SK-N-SH (cell line): ENCODE results near the gene APP. TPM values are rescaled to one million over a fixed set of nuclear protein-coding genes. Genes with fewer than 3 reads are reported as not detected.

Experiments
- CTCF ChIA-PET: fragments of 300-600, 350-600 bp; formaldehyde crosslinking; extraction: SDS; loops from one replicate; lab custom pipeline; 2021; lab: Yijun Ruan, JAX
- POLR2A ChIA-PET: fragments of 350-600 bp; sonication (Branson Sonifier 250); formaldehyde crosslinking; extraction: SDS; loops from one replicate; lab custom pipeline; 2020; ENCODE audit warnings: antibody characterized with exemption, inconsistent platforms; lab: Yijun Ruan, JAX
- DNase-seq: peaks from one replicate; pipeline ENCODE4 v3.0.0; 2012
- H2AFZ ChIP-seq: fragments of 200-600 bp; sonication (generic); 2 replicates; pipeline ENCODE4 v1.8.1; 2016; ENCODE audit warnings: antibody characterized with exemption, mild to moderate bottlenecking, low read depth
- H3F3A ChIP-seq: fragments of 200-600 bp; sonication (generic); replicated peaks from 2 replicates; pipeline ENCODE3; 2016; ENCODE audit warnings: antibody characterized with exemption, mild to moderate bottlenecking; ENCODE audit not compliant: insufficient read depth
- H3K27ac ChIP-seq, 2 experiments: fragments of 200-500 bp in 1 of 2; fragments of 200-600 bp in 1 of 2; sonication (Bioruptor generic) in 1 of 2; sonication (generic), shearing (Covaris generic) in 1 of 2; 2 replicates each; pipeline versions ENCODE4 v1.5.1 to v1.6.1; 2014 to 2016; ENCODE audit warnings: low read depth in 2 of 2, inconsistent platforms in 1 of 2, low read length in 1 of 2, mild to moderate bottlenecking in 1 of 2, mixed read lengths in 1 of 2
- H3K27me3 ChIP-seq: fragments of 200-600 bp; sonication (generic), shearing (Covaris generic); 2 replicates; pipeline ENCODE4 v1.6.1; 2016; ENCODE audit warnings: mixed run types; ENCODE audit not compliant: insufficient read depth
- H3K36me3 ChIP-seq, 2 experiments: fragments of 200-500 bp in 1 of 2; fragments of 200-600 bp in 1 of 2; sonication (Bioruptor generic) in 1 of 2; sonication (generic) in 1 of 2; replicated peaks in 1 of 2; 2 replicates each; pipeline versions ENCODE3 to v1.5.1; 2014 to 2016; ENCODE audit warnings: low read length in 1 of 2, mild to moderate bottlenecking in 1 of 2; ENCODE audit not compliant: insufficient read depth in 2 of 2, control insufficient read depth in 1 of 2
- H3K4me1 ChIP-seq, 2 experiments: fragments of 200-500 bp in 1 of 2; fragments of 200-600 bp in 1 of 2; sonication (Bioruptor generic) in 1 of 2; sonication (generic), shearing (Covaris generic) in 1 of 2; 2 replicates each; pipeline versions ENCODE4 v1.5.1 to v1.6.1; 2014 to 2016; ENCODE audit warnings: low read depth in 1 of 2, low read length in 1 of 2, mixed run types in 1 of 2; ENCODE audit not compliant: insufficient read depth in 2 of 2, control insufficient read depth in 1 of 2
- H3K4me2 ChIP-seq: fragments of 200-600 bp; sonication (generic), shearing (Covaris generic); 2 replicates; pipeline ENCODE4 v1.6.1; 2017; ENCODE audit warnings: mixed run types
- H3K4me3 ChIP-seq, 2 experiments: fragments of 200-500 bp in 1 of 2; fragments of 200-600 bp in 1 of 2; sonication (Bioruptor generic) in 1 of 2; sonication (generic), shearing (Covaris generic) in 1 of 2; 2 replicates each; pipeline versions ENCODE4 v1.5.1 to v1.8.1; 2014 to 2016; ENCODE audit warnings: low read depth in 2 of 2, inconsistent platforms in 1 of 2, low read length in 1 of 2, mild to moderate bottlenecking in 1 of 2, mixed read lengths in 1 of 2, moderate library complexity in 1 of 2
- H3K79me2 ChIP-seq: fragments of 200-600 bp; sonication (generic); 2 replicates; pipeline ENCODE4 v1.8.1; 2017; ENCODE audit warnings: mild to moderate bottlenecking; ENCODE audit not compliant: insufficient read depth
- H3K9ac ChIP-seq: fragments of 200-600 bp; sonication (generic); 2 replicates; pipeline ENCODE4 v1.6.1; 2017; ENCODE audit warnings: mixed run types
- H3K9me2 ChIP-seq: fragments of 200-600 bp; sonication (generic); 2 replicates; pipeline ENCODE4 v1.6.1; 2017; ENCODE audit warnings: mixed run types
- H3K9me3 ChIP-seq: fragments of 200-600 bp; sonication (generic); 2 replicates; pipeline ENCODE4 v1.6.1; 2017; ENCODE audit warnings: mixed run types, mild to moderate bottlenecking, moderate library complexity
- H4K20me1 ChIP-seq: fragments of 200-600 bp; sonication (generic); 2 replicates; pipeline ENCODE4 v1.6.1; 2017; ENCODE audit warnings: mild to moderate bottlenecking, mixed run types; ENCODE audit not compliant: insufficient read depth
- ELF1 ChIP-seq: IDR thresholded peaks from 2 replicates; pipeline ENCODE4 v1.4.0; 2012
- GATA2 ChIP-seq: sonication (generic); formaldehyde crosslinking; IDR thresholded peaks from 2 replicates; pipeline ENCODE4 v1.5.0; 2020; ENCODE audit warnings: mild to moderate bottlenecking, missing genetic modification reagents
- MEF2A ChIP-seq: IDR thresholded peaks from 2 replicates; pipeline ENCODE4 v1.4.0; 2012; ENCODE audit warnings: low read depth, borderline replicate concordance
- MXI1 ChIP-seq: IDR thresholded peaks from 2 replicates; pipeline ENCODE4 v1.6.1; 2012; ENCODE audit warnings: mild to moderate bottlenecking, low read depth, low read length, improper control_type of control experiment
- NRF1 ChIP-seq: IDR thresholded peaks from 2 replicates; pipeline ENCODE4 v1.6.1; 2012; ENCODE audit warnings: low read depth, mild to moderate bottlenecking, low read length
- POLR2AphosphoS5 ChIP-seq: IDR thresholded peaks from 2 replicates; pipeline ENCODE4 v1.6.1; 2012; ENCODE audit warnings: low read depth, low read length
- RAD21 ChIP-seq: IDR thresholded peaks from 2 replicates; pipeline ENCODE4 v1.6.1; 2012; ENCODE audit warnings: mild to moderate bottlenecking, low read length
- TAF1 ChIP-seq: IDR thresholded peaks from 2 replicates; pipeline ENCODE4 v1.6.1; 2012; ENCODE audit warnings: low read depth, mild to moderate bottlenecking, low read length, moderate library complexity, borderline replicate concordance
- YY1 ChIP-seq: IDR thresholded peaks from 2 replicates; pipeline ENCODE4 v1.4.0; 2012; ENCODE audit warnings: low read depth, mild to moderate bottlenecking
- WGBS: methylation state at CpG from one replicate; pipeline ENCODE4 v1.1.6; 2017; ENCODE audit warnings: low lambda C conversion rate; 5-methylcytosine and 5-hydroxymethylcytosine counted together
- polyA plus RNA-seq, 3 experiments: library from polyadenylated mRNA; depleted of rRNA; stranded (reverse); fragments of >200 nt; gene quantifications; 2 replicates each; pipeline ENCODE4 v1.2.3, GENCODE V29; 2012
- TF ChIP-seq, protein P1 (sequence below): IDR thresholded peaks from 2 replicates; pipeline ENCODE4 v1.4.0; 2012; ENCODE audit warnings: low read depth, borderline replicate concordance
- TF ChIP-seq, protein P2 (sequence below): IDR thresholded peaks from 2 replicates; pipeline ENCODE4 v1.6.1; 2012; ENCODE audit warnings: mild to moderate bottlenecking, low read depth, low read length, moderate library complexity
- TF ChIP-seq, protein P3 (sequence below): fragments of 150-350 bp; IDR thresholded peaks from 2 replicates; pipeline ENCODE4 v1.6.1; 2016; ENCODE audit warnings: mild to moderate bottlenecking, low read depth, low read length
- TF ChIP-seq, protein P4 (sequence below): IDR thresholded peaks from 2 replicates; pipeline ENCODE4 v1.4.0; 2012; ENCODE audit warnings: low read depth
- TF ChIP-seq, protein P5 (sequence below): IDR thresholded peaks from 2 replicates; pipeline ENCODE4; 2012
- TF ChIP-seq, protein P6 (sequence below): fragments of 150-350 bp; IDR thresholded peaks from 2 replicates; pipeline ENCODE4 v1.6.1; 2017; ENCODE audit warnings: antibody characterized with exemption, low read length, low read depth, borderline replicate concordance

The APP gene
- polyA plus RNA-seq, 1 of the 3 experiments (the other 2 are of a cell fraction): 780 TPM

GRCh38 chr21:26020510-26020909 is 150.1 kb downstream of the APP start:
- H3K36me3 ChIP-seq: peaks cover 13 to 20% of the 10 kb centered on the region in 2 experiments
- no peaks in the 10 kb centered on the region for H4K20me1 ChIP-seq
- H3K27ac ChIP-seq: no peak overlapping the region
- no peaks in the 10 kb centered on the region for H3K9me2 ChIP-seq
- H3K27me3 ChIP-seq: no peaks in the 10 kb centered on the region
- H3K9ac ChIP-seq: no peak overlapping the region
- H3F3A ChIP-seq: no peaks in the 10 kb centered on the region
- WGBS: 96% methylated on average over 1 of the region's 1 CpG
- no peak overlapping the region for H2AFZ ChIP-seq
- H3K4me2 ChIP-seq: no peak overlapping the region
- POLR2A ChIA-PET: no interaction called here
- TF ChIP-seq, protein P1, sequence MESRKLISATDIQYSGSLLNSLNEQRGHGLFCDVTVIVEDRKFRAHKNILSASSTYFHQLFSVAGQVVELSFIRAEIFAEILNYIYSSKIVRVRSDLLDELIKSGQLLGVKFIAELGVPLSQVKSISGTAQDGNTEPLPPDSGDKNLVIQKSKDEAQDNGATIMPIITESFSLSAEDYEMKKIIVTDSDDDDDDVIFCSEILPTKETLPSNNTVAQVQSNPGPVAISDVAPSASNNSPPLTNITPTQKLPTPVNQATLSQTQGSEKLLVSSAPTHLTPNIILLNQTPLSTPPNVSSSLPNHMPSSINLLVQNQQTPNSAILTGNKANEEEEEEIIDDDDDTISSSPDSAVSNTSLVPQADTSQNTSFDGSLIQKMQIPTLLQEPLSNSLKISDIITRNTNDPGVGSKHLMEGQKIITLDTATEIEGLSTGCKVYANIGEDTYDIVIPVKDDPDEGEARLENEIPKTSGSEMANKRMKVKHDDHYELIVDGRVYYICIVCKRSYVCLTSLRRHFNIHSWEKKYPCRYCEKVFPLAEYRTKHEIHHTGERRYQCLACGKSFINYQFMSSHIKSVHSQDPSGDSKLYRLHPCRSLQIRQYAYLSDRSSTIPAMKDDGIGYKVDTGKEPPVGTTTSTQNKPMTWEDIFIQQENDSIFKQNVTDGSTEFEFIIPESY: no peak
- no peak for TF ChIP-seq NRF1
- no peak for TF ChIP-seq ELF1
- no peak for TF ChIP-seq MXI1
- TF ChIP-seq, protein P2, sequence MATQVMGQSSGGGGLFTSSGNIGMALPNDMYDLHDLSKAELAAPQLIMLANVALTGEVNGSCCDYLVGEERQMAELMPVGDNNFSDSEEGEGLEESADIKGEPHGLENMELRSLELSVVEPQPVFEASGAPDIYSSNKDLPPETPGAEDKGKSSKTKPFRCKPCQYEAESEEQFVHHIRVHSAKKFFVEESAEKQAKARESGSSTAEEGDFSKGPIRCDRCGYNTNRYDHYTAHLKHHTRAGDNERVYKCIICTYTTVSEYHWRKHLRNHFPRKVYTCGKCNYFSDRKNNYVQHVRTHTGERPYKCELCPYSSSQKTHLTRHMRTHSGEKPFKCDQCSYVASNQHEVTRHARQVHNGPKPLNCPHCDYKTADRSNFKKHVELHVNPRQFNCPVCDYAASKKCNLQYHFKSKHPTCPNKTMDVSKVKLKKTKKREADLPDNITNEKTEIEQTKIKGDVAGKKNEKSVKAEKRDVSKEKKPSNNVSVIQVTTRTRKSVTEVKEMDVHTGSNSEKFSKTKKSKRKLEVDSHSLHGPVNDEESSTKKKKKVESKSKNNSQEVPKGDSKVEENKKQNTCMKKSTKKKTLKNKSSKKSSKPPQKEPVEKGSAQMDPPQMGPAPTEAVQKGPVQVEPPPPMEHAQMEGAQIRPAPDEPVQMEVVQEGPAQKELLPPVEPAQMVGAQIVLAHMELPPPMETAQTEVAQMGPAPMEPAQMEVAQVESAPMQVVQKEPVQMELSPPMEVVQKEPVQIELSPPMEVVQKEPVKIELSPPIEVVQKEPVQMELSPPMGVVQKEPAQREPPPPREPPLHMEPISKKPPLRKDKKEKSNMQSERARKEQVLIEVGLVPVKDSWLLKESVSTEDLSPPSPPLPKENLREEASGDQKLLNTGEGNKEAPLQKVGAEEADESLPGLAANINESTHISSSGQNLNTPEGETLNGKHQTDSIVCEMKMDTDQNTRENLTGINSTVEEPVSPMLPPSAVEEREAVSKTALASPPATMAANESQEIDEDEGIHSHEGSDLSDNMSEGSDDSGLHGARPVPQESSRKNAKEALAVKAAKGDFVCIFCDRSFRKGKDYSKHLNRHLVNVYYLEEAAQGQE: no peak
- no peak for TF ChIP-seq YY1
- TF ChIP-seq TAF1: no peak
- TF ChIP-seq, protein P3, sequence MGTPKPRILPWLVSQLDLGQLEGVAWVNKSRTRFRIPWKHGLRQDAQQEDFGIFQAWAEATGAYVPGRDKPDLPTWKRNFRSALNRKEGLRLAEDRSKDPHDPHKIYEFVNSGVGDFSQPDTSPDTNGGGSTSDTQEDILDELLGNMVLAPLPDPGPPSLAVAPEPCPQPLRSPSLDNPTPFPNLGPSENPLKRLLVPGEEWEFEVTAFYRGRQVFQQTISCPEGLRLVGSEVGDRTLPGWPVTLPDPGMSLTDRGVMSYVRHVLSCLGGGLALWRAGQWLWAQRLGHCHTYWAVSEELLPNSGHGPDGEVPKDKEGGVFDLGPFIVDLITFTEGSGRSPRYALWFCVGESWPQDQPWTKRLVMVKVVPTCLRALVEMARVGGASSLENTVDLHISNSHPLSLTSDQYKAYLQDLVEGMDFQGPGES: no peak
- no peak for TF ChIP-seq RAD21
- no peak for TF ChIP-seq MEF2A
- no peak for TF ChIP-seq POLR2AphosphoS5
- TF ChIP-seq, protein P4, sequence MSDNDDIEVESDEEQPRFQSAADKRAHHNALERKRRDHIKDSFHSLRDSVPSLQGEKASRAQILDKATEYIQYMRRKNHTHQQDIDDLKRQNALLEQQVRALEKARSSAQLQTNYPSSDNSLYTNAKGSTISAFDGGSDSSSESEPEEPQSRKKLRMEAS: no peak
- TF ChIP-seq, protein P5, sequence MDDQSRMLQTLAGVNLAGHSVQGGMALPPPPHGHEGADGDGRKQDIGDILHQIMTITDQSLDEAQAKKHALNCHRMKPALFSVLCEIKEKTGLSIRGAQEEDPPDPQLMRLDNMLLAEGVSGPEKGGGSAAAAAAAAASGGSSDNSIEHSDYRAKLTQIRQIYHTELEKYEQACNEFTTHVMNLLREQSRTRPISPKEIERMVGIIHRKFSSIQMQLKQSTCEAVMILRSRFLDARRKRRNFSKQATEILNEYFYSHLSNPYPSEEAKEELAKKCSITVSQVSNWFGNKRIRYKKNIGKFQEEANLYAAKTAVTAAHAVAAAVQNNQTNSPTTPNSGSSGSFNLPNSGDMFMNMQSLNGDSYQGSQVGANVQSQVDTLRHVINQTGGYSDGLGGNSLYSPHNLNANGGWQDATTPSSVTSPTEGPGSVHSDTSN: no peak
- no peak for TF ChIP-seq GATA2
- TF ChIP-seq, protein P6, sequence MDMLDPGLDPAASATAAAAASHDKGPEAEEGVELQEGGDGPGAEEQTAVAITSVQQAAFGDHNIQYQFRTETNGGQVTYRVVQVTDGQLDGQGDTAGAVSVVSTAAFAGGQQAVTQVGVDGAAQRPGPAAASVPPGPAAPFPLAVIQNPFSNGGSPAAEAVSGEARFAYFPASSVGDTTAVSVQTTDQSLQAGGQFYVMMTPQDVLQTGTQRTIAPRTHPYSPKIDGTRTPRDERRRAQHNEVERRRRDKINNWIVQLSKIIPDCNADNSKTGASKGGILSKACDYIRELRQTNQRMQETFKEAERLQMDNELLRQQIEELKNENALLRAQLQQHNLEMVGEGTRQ: no peak
- TF ChIP-seq, all 33 proteins: peak for 0
- Histone ChIP-seq H3K9me3 (no peaks in the 10 kb centered on the region), H3K4me1 (peaks cover 0 to 3% of the 10 kb centered on the region in 2 experiments; a peak in 2 of 4 replicates), H3K79me2 (no peaks in the 10 kb centered on the region; the same call in 1 of the 2 replicates), H3K4me3 (no peak overlapping the region)
- CTCF ChIA-PET: no interaction called here
- DNase-seq: no peak
